Measurements from ENCODE around the gene SUSD4. TPM values are rescaled to one million over a fixed set of nuclear protein-coding genes. Genes with fewer than 3 reads are reported as not detected.

SUSD4 gene
- total RNA-seq, 4 donors from 2014 or later = 1.1 to 3.3 (median 1.8) TPM

- Histone ChIP-seq H3K9me3 (no peaks in the 10 kb centered on the region), H3K27ac (replicated peaks in 1 of 4) (no peak overlapping the region), H3K27me3 (no peaks in the 10 kb centered on the region), H3K4me3 (no peak overlapping the region), H3K4me1 (no peaks in the 10 kb centered on the region), H3K36me3 (no peaks in the 10 kb centered on the region)
- 90% methylated on average over 5 of the region's 5 CpGs for WGBS
- intact Hi-C loops (cut with DNase I) = no loop called here
- TF ChIP-seq POLR2A (IDR thresholded peaks at IDR 0.05; ENCODE audit: low read depth) = no peak
- TF ChIP-seq EP300 (IDR thresholded peaks at IDR 0.05) = no peak
- TF ChIP-seq POLR2AphosphoS5 (IDR thresholded peaks at IDR 0.05) = no peak
- TF ChIP-seq CTCF (IDR thresholded peaks at IDR 0.05) = no peak
- no peak for DNase-seq (ENCODE audit: extremely low spot score)
These were observed 92.7 kb downstream of the SUSD4 start for GRCh38 chr1:223271085-223271781.

GRCh38 chr1:223270155-223270554 lies 93.8 kb downstream of the SUSD4 start:
- intact Hi-C loops (cut with DNase I) = no loop called here
- TF ChIP-seq CTCF (IDR thresholded peaks at IDR 0.05) (no peak), POLR2A (IDR thresholded peaks at IDR 0.05; ENCODE audit: low read depth) (no peak), POLR2AphosphoS5 (IDR thresholded peaks at IDR 0.05) (no peak), EP300 (IDR thresholded peaks at IDR 0.05) (no peak)
- Histone ChIP-seq H3K36me3 (no peaks in the 10 kb centered on the region), H3K27me3 (no peaks in the 10 kb centered on the region), H3K27ac (replicated peaks in 1 of 4) (no peak overlapping the region), H3K4me1 (no peaks in the 10 kb centered on the region), H3K9me3 (no peaks in the 10 kb centered on the region), H3K4me3 (no peak overlapping the region)
- no peak for DNase-seq (ENCODE audit: extremely low spot score)
- 81% methylated on average over 5 of the region's 5 CpGs for WGBS

GRCh38 chr1:223269006-223269405 lies 95.0 kb downstream of the SUSD4 start:
- 80% methylated on average over 4 of the region's 4 CpGs for WGBS

GRCh38 chr1:223266632-223267172 lies 97.3 kb downstream of the SUSD4 start:
- Histone ChIP-seq H3K9me3 (no peaks in the 10 kb centered on the region), H3K4me1 (no peaks in the 10 kb centered on the region), H3K4me3 (no peak overlapping the region), H3K36me3 (no peaks in the 10 kb centered on the region), H3K27me3 (no peaks in the 10 kb centered on the region), H3K27ac (replicated peaks in 1 of 4) (no peak overlapping the region)
- WGBS = 50% methylated on average over 2 of the region's 3 CpGs
- intact Hi-C loops (cut with DNase I) = no loop called here
- no peak for TF ChIP-seq POLR2A (IDR thresholded peaks at IDR 0.05; ENCODE audit: low read depth)
- no peak for TF ChIP-seq POLR2AphosphoS5 (IDR thresholded peaks at IDR 0.05)
- no peak for TF ChIP-seq CTCF (IDR thresholded peaks at IDR 0.05)
- no peak for DNase-seq (ENCODE audit: extremely low spot score)

More at GRCh38 chr1:223269006-223269405, 95.0 kb downstream of the SUSD4 start:
- Histone ChIP-seq H3K9me3 (no peaks in the 10 kb centered on the region), H3K4me1 (no peaks in the 10 kb centered on the region), H3K27me3 (no peaks in the 10 kb centered on the region), H3K36me3 (no peaks in the 10 kb centered on the region), H3K27ac (replicated peaks in 1 of 4) (no peak overlapping the region), H3K4me3 (no peak overlapping the region)
- no peak for TF ChIP-seq EP300 (IDR thresholded peaks at IDR 0.05)
- TF ChIP-seq POLR2AphosphoS5 (IDR thresholded peaks at IDR 0.05) = no peak
- no peak for TF ChIP-seq CTCF (IDR thresholded peaks at IDR 0.05)
- TF ChIP-seq POLR2A (IDR thresholded peaks at IDR 0.05; ENCODE audit: low read depth) = no peak
- no peak for DNase-seq (ENCODE audit: extremely low spot score)
- intact Hi-C loops (cut with DNase I) = no loop called here
